HEK293 (cell line): ENCODE data around the gene CIAO1.

Experiments
- CTCF ChIA-PET: fragments of 350-600 bp; formaldehyde crosslinking; extraction: SDS; loops from one replicate; lab custom pipeline; 2021; ENCODE audit warnings: antibody characterized with exemption; lab: Yijun Ruan, JAX
- POLR2A ChIA-PET: fragments of 300-600 bp; formaldehyde crosslinking; extraction: SDS; loops from one replicate; lab custom pipeline; 2020; ENCODE audit warnings: antibody characterized with exemption, inconsistent platforms; lab: Yijun Ruan, JAX
- H3K27ac ChIP-seq: fragments of 200-500 bp; sonication (Bioruptor generic); 2 replicates; pipeline ENCODE4 v1.5.1; 2014; ENCODE audit warnings: low read depth, low read length, control low read depth, inconsistent platforms; ENCODE audit errors: extremely low read depth
- H3K36me3 ChIP-seq, 2 experiments: fragments of 200-500 bp in 1 of 2; sonication (Bioruptor generic) in 1 of 2; 1 replicate in 1 of 2; 2 replicates in 1 of 2; pipeline ENCODE4 v1.5.1; 2014 to 2017; ENCODE audit warnings: inconsistent platforms in 2 of 2, low read length in 2 of 2; ENCODE audit not compliant: control insufficient read depth in 2 of 2, insufficient read depth in 1 of 2
- H3K4me1 ChIP-seq: fragments of 200-500 bp; sonication (Bioruptor generic); 2 replicates; pipeline ENCODE4 v1.5.1; 2014; ENCODE audit warnings: mild to moderate bottlenecking, low read length, inconsistent platforms; ENCODE audit not compliant: control insufficient read depth, insufficient read depth
- H3K4me3 ChIP-seq: 2 replicates; pipeline ENCODE4 v1.5.1; 2011; ENCODE audit warnings: low read depth, mild to moderate bottlenecking, control low read depth, low read length, moderate library complexity
- H3K9me3 ChIP-seq: fragments of 200-500 bp; sonication (Bioruptor generic); 2 replicates; pipeline ENCODE4 v1.5.1; 2014; ENCODE audit warnings: low read depth, low read length, inconsistent platforms; ENCODE audit not compliant: control insufficient read depth, insufficient read depth
- EGR2 ChIP-seq: fragments of 450-650 bp; formaldehyde crosslinking; IDR thresholded peaks from 2 replicates; pipeline ENCODE4 v1.5.1; 2016; ENCODE audit warnings: low read depth, missing biosample characterization, missing genetic modification characterization
- HIC1 ChIP-seq: fragments of 450-650 bp; formaldehyde crosslinking; IDR thresholded peaks from 2 replicates; pipeline ENCODE4 v1.5.1; 2016; ENCODE audit warnings: missing biosample characterization, missing genetic modification characterization
- PBX3 ChIP-seq: sonication (generic); formaldehyde crosslinking; IDR thresholded peaks from 2 replicates; pipeline ENCODE4 v1.8.1; 2022; ENCODE audit warnings: mild to moderate bottlenecking, moderate library complexity, missing genetic modification reagents
- SP3 ChIP-seq: fragments of 450-650 bp; formaldehyde crosslinking; IDR thresholded peaks from 2 replicates; pipeline ENCODE4 v1.5.1; 2016; ENCODE audit warnings: missing biosample characterization, missing genetic modification characterization
- ZFP69B ChIP-seq: fragments of 450-650 bp; formaldehyde crosslinking; IDR thresholded peaks from 2 replicates; pipeline ENCODE4 v1.5.1; 2016; ENCODE audit warnings: missing biosample characterization, missing genetic modification characterization
- ZNF132 ChIP-seq: fragments of 450-650 bp; formaldehyde crosslinking; IDR thresholded peaks from 2 replicates; pipeline ENCODE4 v1.5.1; 2017; ENCODE audit warnings: missing biosample characterization, missing genetic modification characterization, borderline replicate concordance
- ZNF138 ChIP-seq: fragments of 450-650 bp; formaldehyde crosslinking; IDR thresholded peaks from 2 replicates; pipeline ENCODE4 v1.5.1; 2016; ENCODE audit warnings: missing biosample characterization, missing genetic modification characterization, borderline replicate concordance
- ZNF174 ChIP-seq: fragments of 450-650 bp; formaldehyde crosslinking; IDR thresholded peaks from 2 replicates; pipeline ENCODE4 v1.5.0; 2017; ENCODE audit warnings: missing biosample characterization, mild to moderate bottlenecking, missing genetic modification characterization
- ZNF175 ChIP-seq: fragments of 450-650 bp; formaldehyde crosslinking; IDR thresholded peaks from 2 replicates; pipeline ENCODE4 v1.5.1; 2016; ENCODE audit warnings: missing biosample characterization, missing genetic modification characterization
- ZNF280D ChIP-seq: fragments of 450-650 bp; formaldehyde crosslinking; IDR thresholded peaks from 2 replicates; pipeline ENCODE4 v1.5.1; 2016; ENCODE audit warnings: missing biosample characterization, missing genetic modification characterization
- ZNF292 ChIP-seq: fragments of 450-650 bp; formaldehyde crosslinking; IDR thresholded peaks from 2 replicates; pipeline ENCODE4 v1.5.1; 2016; ENCODE audit warnings: low read depth, missing biosample characterization, missing genetic modification characterization, borderline replicate concordance
- ZNF302 ChIP-seq: fragments of 450-650 bp; formaldehyde crosslinking; IDR thresholded peaks from 2 replicates; pipeline ENCODE4 v1.5.1; 2016; ENCODE audit warnings: missing biosample characterization, missing genetic modification characterization, low read depth
- ZNF488 ChIP-seq: fragments of 450-650 bp; formaldehyde crosslinking; IDR thresholded peaks from 2 replicates; pipeline ENCODE4 v1.5.1; 2016; ENCODE audit warnings: missing biosample characterization, missing genetic modification characterization
- ZNF549 ChIP-seq: fragments of 450-650 bp; IDR thresholded peaks from 2 replicates; pipeline ENCODE4 v1.5.1; 2018; ENCODE audit warnings: missing biosample characterization, missing genetic modification characterization, mild to moderate bottlenecking, inconsistent platforms, moderate library complexity
- ZNF596 ChIP-seq: fragments of 450-650 bp; IDR thresholded peaks from 2 replicates; pipeline ENCODE4 v1.5.0; 2018; ENCODE audit warnings: missing biosample characterization, mild to moderate bottlenecking, missing genetic modification characterization, moderate library complexity
- ZNF670 ChIP-seq: fragments of 450-650 bp; formaldehyde crosslinking; IDR thresholded peaks from 2 replicates; pipeline ENCODE4 v1.5.1; 2016; ENCODE audit warnings: missing biosample characterization, missing genetic modification characterization, low read depth
- ZSCAN30 ChIP-seq: fragments of 450-650 bp; IDR thresholded peaks from 2 replicates; pipeline ENCODE4 v1.5.1; 2018; ENCODE audit warnings: missing biosample characterization, mild to moderate bottlenecking, missing genetic modification characterization, moderate library complexity
- TF ChIP-seq, protein P1 (sequence below): fragments of 450-650 bp; formaldehyde crosslinking; optimal IDR thresholded peaks from 2 replicates; pipeline ENCODE3; 2016; ENCODE audit warnings: missing biosample characterization, mild to moderate bottlenecking, missing genetic modification characterization
- TF ChIP-seq, protein P2 (sequence below): fragments of 450-650 bp; formaldehyde crosslinking; IDR thresholded peaks from 2 replicates; pipeline ENCODE4 v1.5.1; 2016; ENCODE audit warnings: missing biosample characterization, missing genetic modification characterization

The CIAO1 gene

GRCh38 chr2:96239091-96239490 is 26.9 kb upstream of the CIAO1 start:
- ChIA-PET POLR2A (no interaction called here), CTCF (interaction anchor here (0.8 to 1.1 kb wide), 2 partner anchors 10 to 64 kb away, joined by 3 to 4 read pairs; no protein-coding TSS in a partner anchor)
- Histone ChIP-seq H3K27ac (no peak overlapping the region), H3K4me3 (no peak overlapping the region), H3K9me3 (no peaks in the 10 kb centered on the region), H3K36me3 (no peaks in the 10 kb centered on the region), H3K4me1 (no peaks in the 10 kb centered on the region; the same call in 1 of the 2 replicates)
- TF ChIP-seq, protein P1, sequence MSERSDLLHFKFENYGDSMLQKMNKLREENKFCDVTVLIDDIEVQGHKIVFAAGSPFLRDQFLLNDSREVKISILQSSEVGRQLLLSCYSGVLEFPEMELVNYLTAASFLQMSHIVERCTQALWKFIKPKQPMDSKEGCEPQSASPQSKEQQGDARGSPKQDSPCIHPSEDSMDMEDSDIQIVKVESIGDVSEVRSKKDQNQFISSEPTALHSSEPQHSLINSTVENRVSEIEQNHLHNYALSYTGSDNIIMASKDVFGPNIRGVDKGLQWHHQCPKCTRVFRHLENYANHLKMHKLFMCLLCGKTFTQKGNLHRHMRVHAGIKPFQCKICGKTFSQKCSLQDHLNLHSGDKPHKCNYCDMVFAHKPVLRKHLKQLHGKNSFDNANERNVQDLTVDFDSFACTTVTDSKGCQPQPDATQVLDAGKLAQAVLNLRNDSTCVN (tag by site-specific recombination): no peak
- TF ChIP-seq ZNF302 (tag by site-specific recombination) (no peak), ZNF132 (tag by site-specific recombination) (no peak), ZNF596 (tag by site-specific recombination) (no peak), ZNF488 (tag by site-specific recombination) (no peak), ZNF174 (no peak), ZNF292 (no peak), ZNF138 (tag by site-specific recombination) (no peak), ZNF549 (tag by site-specific recombination) (no peak), HIC1 (tag by site-specific recombination) (no peak), ZNF670 (no peak), ZSCAN30 (tag by site-specific recombination) (no peak), ZNF280D (tag by site-specific recombination) (no peak), SP3 (tag by site-specific recombination) (no peak), ZFP69B (tag by site-specific recombination) (no peak)
- TF ChIP-seq, protein P2, sequence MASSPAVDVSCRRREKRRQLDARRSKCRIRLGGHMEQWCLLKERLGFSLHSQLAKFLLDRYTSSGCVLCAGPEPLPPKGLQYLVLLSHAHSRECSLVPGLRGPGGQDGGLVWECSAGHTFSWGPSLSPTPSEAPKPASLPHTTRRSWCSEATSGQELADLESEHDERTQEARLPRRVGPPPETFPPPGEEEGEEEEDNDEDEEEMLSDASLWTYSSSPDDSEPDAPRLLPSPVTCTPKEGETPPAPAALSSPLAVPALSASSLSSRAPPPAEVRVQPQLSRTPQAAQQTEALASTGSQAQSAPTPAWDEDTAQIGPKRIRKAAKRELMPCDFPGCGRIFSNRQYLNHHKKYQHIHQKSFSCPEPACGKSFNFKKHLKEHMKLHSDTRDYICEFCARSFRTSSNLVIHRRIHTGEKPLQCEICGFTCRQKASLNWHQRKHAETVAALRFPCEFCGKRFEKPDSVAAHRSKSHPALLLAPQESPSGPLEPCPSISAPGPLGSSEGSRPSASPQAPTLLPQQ (tag by site-specific recombination): no peak

DNA sequence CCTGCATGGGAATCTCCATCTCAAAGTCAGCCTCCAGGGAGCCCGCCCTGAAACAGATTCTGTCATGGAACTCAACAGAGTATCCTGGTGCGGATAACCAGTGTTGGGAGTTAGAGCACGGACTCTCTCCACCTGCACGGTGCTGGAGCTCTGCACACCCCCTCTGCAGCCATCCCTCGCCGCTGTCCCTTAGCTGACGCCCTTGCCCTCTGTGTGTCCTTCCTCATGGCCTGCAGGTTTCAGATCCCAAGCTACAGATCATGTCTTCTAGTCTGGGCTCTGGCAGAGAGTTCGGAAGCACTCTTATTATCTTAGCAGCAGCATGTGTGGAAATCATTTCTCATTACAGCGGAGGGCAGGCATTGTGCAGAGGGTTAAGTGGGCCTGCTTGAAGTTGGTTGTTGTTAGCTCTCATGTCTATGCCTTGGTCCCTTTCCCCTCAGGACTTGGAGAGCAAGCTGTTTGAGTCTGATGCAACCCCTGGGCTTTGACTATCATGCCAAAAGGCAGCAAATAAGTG is 26.2 kb upstream of the CIAO1 start:
- POLR2A ChIA-PET: no interaction called here
- Histone ChIP-seq H3K36me3 (no peaks in the 10 kb centered on the region), H3K4me3 (no peak overlapping the region), H3K9me3 (no peaks in the 10 kb centered on the region), H3K4me1 (no peaks in the 10 kb centered on the region; the same call in 1 of the 2 replicates), H3K27ac (no peak overlapping the region)
- CTCF ChIA-PET: interaction anchor here (0.7 to 1.1 kb wide), 3 partner anchors 9 to 87 kb away, joined by 3 to 4 read pairs (median 3); no protein-coding TSS in a partner anchor
- TF ChIP-seq ZNF280D (tag by site-specific recombination) (no peak), ZNF175 (tag by site-specific recombination) (no peak), EGR2 (tag by site-specific recombination) (no peak), PBX3 (CRISPR knock-in tag) (no peak)
